Activated T-cell treated with anti-CD3 and anti-CD28 coated beads, Interleukin-2, amount 50 U/mL, for 24 hours (primary cell): ENCODE results near the gene SMCHD1.

Source experiments
- DNase-seq: peaks from one replicate; pipeline ENCODE4 v3.0.0-alpha.2; 2020
- H3K27ac Mint-ChIP-seq: 2 replicates; pipeline ENCODE4 v1.8.0; 2020; ENCODE audit warnings: mild to moderate bottlenecking, mixed read lengths
- H3K27me3 Mint-ChIP-seq: 2 replicates; pipeline ENCODE4 v1.8.0; 2020; ENCODE audit warnings: mixed read lengths
- H3K36me3 Mint-ChIP-seq: 2 replicates; pipeline ENCODE4 v1.8.0; 2020; ENCODE audit warnings: low read depth, mixed read lengths
- H3K4me1 Mint-ChIP-seq: 2 replicates; pipeline ENCODE4 v1.8.0; 2020; ENCODE audit warnings: low read depth, mixed read lengths
- H3K4me3 Mint-ChIP-seq: 2 replicates; pipeline ENCODE4 v1.8.0; 2020; ENCODE audit warnings: mild to moderate bottlenecking, moderate library complexity, mixed read lengths
- H3K9me3 Mint-ChIP-seq: 2 replicates; pipeline ENCODE4 v1.8.0; 2020; ENCODE audit warnings: mixed read lengths

Gene SMCHD1

GRCh38 chr18:2680216-2680792, 24.8 kb downstream of the SMCHD1 start:
- Mint-ChIP-seq H3K4me3 (no peak overlapping the region), H3K27ac (peak overlapping the region; percentile 93), H3K9me3 (no peaks in the 10 kb centered on the region), H3K27me3 (no peaks in the 10 kb centered on the region), H3K36me3 (peaks cover 93% of the 10 kb centered on the region), H3K4me1 (peaks cover 69% of the 10 kb centered on the region)
- no peak for DNase-seq

GRCh38 chr18:2681993-2682603, 26.6 kb downstream of the SMCHD1 start:
- H3K9me3 Mint-ChIP-seq: peaks cover 7% of the 10 kb centered on the region
- H3K4me3 Mint-ChIP-seq: peak overlapping the region; percentile 47
- H3K27ac Mint-ChIP-seq: peak overlapping the region; percentile 93
- H3K36me3 Mint-ChIP-seq: peaks cover 93% of the 10 kb centered on the region
- no peak for DNase-seq
- no peaks in the 10 kb centered on the region for H3K27me3 Mint-ChIP-seq
- peaks cover 73% of the 10 kb centered on the region for H3K4me1 Mint-ChIP-seq

GRCh38 chr18:2683055-2683454, 27.5 kb downstream of the SMCHD1 start:
- DNase-seq: no peak
- Mint-ChIP-seq H3K27me3 (no peaks in the 10 kb centered on the region), H3K36me3 (peaks cover 93% of the 10 kb centered on the region), H3K27ac (peak overlapping the region; percentile 93), H3K4me3 (peak overlapping the region; percentile 44), H3K9me3 (peaks cover 7% of the 10 kb centered on the region), H3K4me1 (peaks cover 79% of the 10 kb centered on the region)

GRCh38 chr18:2686349-2686968, 30.9 kb downstream of the SMCHD1 start:
- no peak for DNase-seq
- H3K27me3 Mint-ChIP-seq: no peaks in the 10 kb centered on the region
- H3K4me3 Mint-ChIP-seq: no peak overlapping the region
- peak overlapping the region; percentile 87 for H3K27ac Mint-ChIP-seq
- peaks cover 78% of the 10 kb centered on the region for H3K4me1 Mint-ChIP-seq
- H3K9me3 Mint-ChIP-seq: peaks cover 7% of the 10 kb centered on the region
- H3K36me3 Mint-ChIP-seq: peaks cover 95% of the 10 kb centered on the region

GRCh38 chr18:2687390-2688001, 32.0 kb downstream of the SMCHD1 start:
- H3K9me3 Mint-ChIP-seq: peaks cover 7% of the 10 kb centered on the region
- H3K36me3 Mint-ChIP-seq: peaks cover 95% of the 10 kb centered on the region
- H3K27me3 Mint-ChIP-seq: no peaks in the 10 kb centered on the region
- peaks cover 76% of the 10 kb centered on the region for H3K4me1 Mint-ChIP-seq
- H3K27ac Mint-ChIP-seq: peak overlapping the region; percentile 87
- no peak for DNase-seq
- H3K4me3 Mint-ChIP-seq: peak overlapping the region; percentile 8

- H3K9me3 Mint-ChIP-seq: no peaks in the 10 kb centered on the region
- no peak overlapping the region for H3K4me3 Mint-ChIP-seq
- DNase-seq: no peak
These were observed 37.0 kb downstream of the SMCHD1 start for GRCh38 chr18:2692508-2692907.

GRCh38 chr18:2697184-2697583, 41.7 kb downstream of the SMCHD1 start:
- Mint-ChIP-seq H3K9me3 (no peaks in the 10 kb centered on the region), H3K27ac (peak overlapping the region; percentile 65), H3K36me3 (peaks cover 96% of the 10 kb centered on the region), H3K27me3 (no peaks in the 10 kb centered on the region), H3K4me1 (peaks cover 26% of the 10 kb centered on the region), H3K4me3 (no peak overlapping the region)
- DNase-seq: no peak

More at GRCh38 chr18:2692508-2692907, 37.0 kb downstream of the SMCHD1 start:
- H3K4me1 Mint-ChIP-seq: peaks cover 52% of the 10 kb centered on the region
- H3K36me3 Mint-ChIP-seq: peaks cover 96% of the 10 kb centered on the region
- peak overlapping the region; percentile 72 for H3K27ac Mint-ChIP-seq
- no peaks in the 10 kb centered on the region for H3K27me3 Mint-ChIP-seq

GRCh38 chr18:2699001-2699400, 43.5 kb downstream of the SMCHD1 start:
- Mint-ChIP-seq H3K27ac (no peak overlapping the region), H3K27me3 (no peaks in the 10 kb centered on the region), H3K4me3 (no peak overlapping the region), H3K36me3 (peaks cover 91% of the 10 kb centered on the region), H3K9me3 (no peaks in the 10 kb centered on the region), H3K4me1 (peaks cover 27% of the 10 kb centered on the region)
- DNase-seq: no peak

- Mint-ChIP-seq H3K36me3 (peaks cover 84% of the 10 kb centered on the region), H3K27ac (peak overlapping the region; percentile 42), H3K9me3 (no peaks in the 10 kb centered on the region), H3K4me3 (no peak overlapping the region), H3K4me1 (peaks cover 33% of the 10 kb centered on the region), H3K27me3 (no peaks in the 10 kb centered on the region)
- DNase-seq: no peak
These were observed 49.0 kb downstream of the SMCHD1 start for GRCh38 chr18:2704541-2704940.

- Mint-ChIP-seq H3K27me3 (no peaks in the 10 kb centered on the region), H3K27ac (peak overlapping the region; percentile 80), H3K4me3 (no peak overlapping the region), H3K9me3 (no peaks in the 10 kb centered on the region), H3K36me3 (peaks cover 83% of the 10 kb centered on the region), H3K4me1 (peaks cover 34% of the 10 kb centered on the region)
- no peak for DNase-seq
These were observed 51.4 kb downstream of the SMCHD1 start for GRCh38 chr18:2706903-2707302.

- Mint-ChIP-seq H3K36me3 (peaks cover 85% of the 10 kb centered on the region), H3K27ac (no peak overlapping the region), H3K9me3 (no peaks in the 10 kb centered on the region), H3K4me3 (no peak overlapping the region), H3K27me3 (no peaks in the 10 kb centered on the region), H3K4me1 (peaks cover 39% of the 10 kb centered on the region)
- DNase-seq: no peak
These were observed 52.1 kb downstream of the SMCHD1 start for GRCh38 chr18:2707551-2708168.

- Mint-ChIP-seq H3K27me3 (no peaks in the 10 kb centered on the region), H3K36me3 (peaks cover 88% of the 10 kb centered on the region), H3K4me3 (no peak overlapping the region), H3K9me3 (no peaks in the 10 kb centered on the region), H3K27ac (peak overlapping the region; percentile 79), H3K4me1 (peaks cover 49% of the 10 kb centered on the region)
- no peak for DNase-seq
These were observed 53.8 kb downstream of the SMCHD1 start for GRCh38 chr18:2709316-2709715.

GRCh38 chr18:2714140-2714539, 58.6 kb downstream of the SMCHD1 start:
- Mint-ChIP-seq H3K27me3 (no peaks in the 10 kb centered on the region), H3K36me3 (peaks cover 94% of the 10 kb centered on the region), H3K27ac (peak overlapping the region; percentile 69), H3K9me3 (no peaks in the 10 kb centered on the region), H3K4me3 (no peak overlapping the region), H3K4me1 (peaks cover 53% of the 10 kb centered on the region)
- no peak for DNase-seq

GRCh38 chr18:2715990-2716389, 60.5 kb downstream of the SMCHD1 start:
- H3K4me1 Mint-ChIP-seq: peaks cover 55% of the 10 kb centered on the region
- H3K27me3 Mint-ChIP-seq: no peaks in the 10 kb centered on the region
- no peak overlapping the region for H3K4me3 Mint-ChIP-seq
- DNase-seq: no peak
- H3K9me3 Mint-ChIP-seq: no peaks in the 10 kb centered on the region
- peak overlapping the region; percentile 66 for H3K27ac Mint-ChIP-seq
- H3K36me3 Mint-ChIP-seq: peaks cover 94% of the 10 kb centered on the region
